ENCODE measurements around the gene ACOT7. TPM values are rescaled to one million over a fixed set of nuclear protein-coding genes. Genes with fewer than 3 reads are reported as not detected.
"Not testable (repeated sequence)": the region's sequence is repeated elsewhere in the genome, so short reads cannot be mapped to it uniquely, and the experiment has no call there.

The ACOT7 gene, protein sequence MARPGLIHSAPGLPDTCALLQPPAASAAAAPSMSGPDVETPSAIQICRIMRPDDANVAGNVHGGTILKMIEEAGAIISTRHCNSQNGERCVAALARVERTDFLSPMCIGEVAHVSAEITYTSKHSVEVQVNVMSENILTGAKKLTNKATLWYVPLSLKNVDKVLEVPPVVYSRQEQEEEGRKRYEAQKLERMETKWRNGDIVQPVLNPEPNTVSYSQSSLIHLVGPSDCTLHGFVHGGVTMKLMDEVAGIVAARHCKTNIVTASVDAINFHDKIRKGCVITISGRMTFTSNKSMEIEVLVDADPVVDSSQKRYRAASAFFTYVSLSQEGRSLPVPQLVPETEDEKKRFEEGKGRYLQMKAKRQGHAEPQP
- total RNA-seq (1 to 10 TPM; 3.5 to 4.9 (median 4.0) TPM), polyA plus RNA-seq (10 to 100 TPM in 1 of 3 donors, 1 to 10 TPM in 2; 2.3 to 12.4 (median 4.9) TPM)
- long read RNA-seq, donor 1, transcript ACOT7-210 (9 exons, 1,403 nt): major isoform, 6 of 6 reads
- long read RNA-seq, donor 1, partial matches to known transcripts: 0 of 6 reads
- long read RNA-seq, donor 1, other reads (novel, unspliced or antisense): 0 of 6 reads
- long read RNA-seq, donor 2, transcript ACOT7-210 (9 exons, 1,403 nt): major isoform, 8 of 13 reads
- long read RNA-seq, donor 2, partial matches to known transcripts: 2 of 13 reads
- long read RNA-seq, donor 2, other reads (novel, unspliced or antisense): 1 of 13 reads

DNA sequence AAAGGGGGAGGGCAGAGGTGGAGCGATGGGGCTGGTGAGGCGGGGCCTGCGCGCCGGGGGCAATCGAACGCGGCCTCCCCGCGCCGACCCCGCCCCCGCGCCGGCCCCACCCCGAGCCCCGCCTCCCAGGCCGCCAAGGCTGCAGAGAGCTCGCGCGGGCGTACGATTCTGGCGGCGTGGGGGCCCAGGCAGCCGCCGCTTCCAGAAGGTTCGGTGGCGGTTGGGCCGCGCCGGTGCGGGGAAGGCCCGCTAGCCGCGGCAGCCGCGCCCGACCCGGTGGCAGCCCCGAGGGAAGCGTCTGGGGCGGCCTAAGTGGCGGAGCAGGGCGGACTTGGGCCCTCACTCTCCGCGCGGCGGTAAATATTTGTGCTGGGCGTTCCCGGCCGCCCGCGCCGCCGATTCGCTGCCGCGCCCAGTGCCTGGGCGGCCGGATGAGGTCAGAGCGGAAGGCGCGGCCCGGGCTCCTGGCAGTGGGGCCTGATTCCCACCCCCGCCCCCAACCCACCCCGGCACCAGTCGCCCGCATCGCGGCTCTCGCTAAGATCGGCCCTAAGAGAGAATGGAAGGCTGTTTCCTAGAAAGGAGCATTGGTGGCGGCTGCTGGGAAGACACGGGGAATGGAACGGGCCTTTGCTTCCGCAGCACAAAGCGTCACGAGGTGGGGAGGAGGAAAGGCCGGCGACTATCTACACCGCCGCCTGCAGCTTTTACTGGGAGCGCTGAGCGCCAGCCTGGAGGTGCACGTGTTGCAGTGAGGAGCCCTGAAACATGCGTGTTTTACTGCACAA is at the start of gene ACOT7:
TSS of gene ACOT7 (minus strand) at position 368 of the 788 bp plus-strand sequence. CDS start 368 bp downstream, outside the sequence.
- TF ChIP-seq, protein P1, sequence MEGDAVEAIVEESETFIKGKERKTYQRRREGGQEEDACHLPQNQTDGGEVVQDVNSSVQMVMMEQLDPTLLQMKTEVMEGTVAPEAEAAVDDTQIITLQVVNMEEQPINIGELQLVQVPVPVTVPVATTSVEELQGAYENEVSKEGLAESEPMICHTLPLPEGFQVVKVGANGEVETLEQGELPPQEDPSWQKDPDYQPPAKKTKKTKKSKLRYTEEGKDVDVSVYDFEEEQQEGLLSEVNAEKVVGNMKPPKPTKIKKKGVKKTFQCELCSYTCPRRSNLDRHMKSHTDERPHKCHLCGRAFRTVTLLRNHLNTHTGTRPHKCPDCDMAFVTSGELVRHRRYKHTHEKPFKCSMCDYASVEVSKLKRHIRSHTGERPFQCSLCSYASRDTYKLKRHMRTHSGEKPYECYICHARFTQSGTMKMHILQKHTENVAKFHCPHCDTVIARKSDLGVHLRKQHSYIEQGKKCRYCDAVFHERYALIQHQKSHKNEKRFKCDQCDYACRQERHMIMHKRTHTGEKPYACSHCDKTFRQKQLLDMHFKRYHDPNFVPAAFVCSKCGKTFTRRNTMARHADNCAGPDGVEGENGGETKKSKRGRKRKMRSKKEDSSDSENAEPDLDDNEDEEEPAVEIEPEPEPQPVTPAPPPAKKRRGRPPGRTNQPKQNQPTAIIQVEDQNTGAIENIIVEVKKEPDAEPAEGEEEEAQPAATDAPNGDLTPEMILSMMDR (IDR thresholded peaks at IDR 0.05): no peak
- Histone ChIP-seq H3K9me3 (no peaks in the 10 kb centered on the region), H3K4me3 (peak within 1 kb of the TSS; percentile 79), H3K4me1 (peaks cover 12% of the 10 kb centered on the region), H3K27ac (peak within 1 kb of the TSS; percentile 97), H3K36me3 (ENCODE audit: insufficient read depth in 1 of 2, low read depth in 1 of 2) (no peaks in the 10 kb centered on the region), H3K27me3 (ENCODE audit: insufficient read depth in 3 of 3, low read length in 2 of 3) (no peaks in the 10 kb centered on the region)
- intact Hi-C loops (cut with DNase I): no loop called here
- WGBS, 3 donors: 0 to 1% (median 0%) methylated on average over 66 to 87 of the region's 87 CpGs
- peak; percentile 97 to 99 (median 97) for ATAC-seq
- DNase-seq: peak; percentile 91 to 94

DNA sequence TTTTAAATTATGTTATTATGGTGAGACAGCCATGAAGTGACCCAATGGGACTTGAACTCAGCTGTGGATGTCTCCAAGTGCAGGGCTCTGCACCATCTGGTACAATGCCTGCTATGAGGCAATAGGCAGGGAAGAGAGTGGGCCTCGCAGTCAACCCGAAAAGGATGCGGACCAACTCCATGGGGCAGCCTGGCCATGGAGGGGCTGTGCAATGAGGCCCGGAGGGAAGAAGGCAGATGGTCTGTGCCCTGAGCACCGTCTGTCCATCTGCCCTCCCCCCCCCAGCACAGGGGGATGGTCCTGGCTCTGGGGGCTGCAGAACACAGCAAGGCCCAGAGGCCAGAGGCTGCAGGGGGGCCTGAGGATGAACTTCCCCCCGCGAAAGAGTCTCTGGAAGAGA is 48.0 kb upstream of the ACOT7 start:
- no peaks in the 10 kb centered on the region for H3K36me3 ChIP-seq (ENCODE audit: insufficient read depth in 1 of 2, low read depth in 1 of 2)
- no peak overlapping the region for H3K4me3 ChIP-seq
- no peak overlapping the region for H3K27ac ChIP-seq
- 65 to 77% (median 74%) methylated on average over 7 of the region's 7 CpGs for WGBS, 3 donors
- DNase-seq (no peak), ATAC-seq (no peak)
- H3K4me1 ChIP-seq: no peaks in the 10 kb centered on the region
- peaks cover 0 to 54% (median 12%) of the 10 kb centered on the region in 3 donors for H3K27me3 ChIP-seq (ENCODE audit: insufficient read depth in 3 of 3, low read length in 2 of 3)
- intact Hi-C loops (cut with DNase I): no loop called here
- H3K9me3 ChIP-seq: no peaks in the 10 kb centered on the region
- TF ChIP-seq, protein P1 (IDR thresholded peaks at IDR 0.05): no peak

DNA sequence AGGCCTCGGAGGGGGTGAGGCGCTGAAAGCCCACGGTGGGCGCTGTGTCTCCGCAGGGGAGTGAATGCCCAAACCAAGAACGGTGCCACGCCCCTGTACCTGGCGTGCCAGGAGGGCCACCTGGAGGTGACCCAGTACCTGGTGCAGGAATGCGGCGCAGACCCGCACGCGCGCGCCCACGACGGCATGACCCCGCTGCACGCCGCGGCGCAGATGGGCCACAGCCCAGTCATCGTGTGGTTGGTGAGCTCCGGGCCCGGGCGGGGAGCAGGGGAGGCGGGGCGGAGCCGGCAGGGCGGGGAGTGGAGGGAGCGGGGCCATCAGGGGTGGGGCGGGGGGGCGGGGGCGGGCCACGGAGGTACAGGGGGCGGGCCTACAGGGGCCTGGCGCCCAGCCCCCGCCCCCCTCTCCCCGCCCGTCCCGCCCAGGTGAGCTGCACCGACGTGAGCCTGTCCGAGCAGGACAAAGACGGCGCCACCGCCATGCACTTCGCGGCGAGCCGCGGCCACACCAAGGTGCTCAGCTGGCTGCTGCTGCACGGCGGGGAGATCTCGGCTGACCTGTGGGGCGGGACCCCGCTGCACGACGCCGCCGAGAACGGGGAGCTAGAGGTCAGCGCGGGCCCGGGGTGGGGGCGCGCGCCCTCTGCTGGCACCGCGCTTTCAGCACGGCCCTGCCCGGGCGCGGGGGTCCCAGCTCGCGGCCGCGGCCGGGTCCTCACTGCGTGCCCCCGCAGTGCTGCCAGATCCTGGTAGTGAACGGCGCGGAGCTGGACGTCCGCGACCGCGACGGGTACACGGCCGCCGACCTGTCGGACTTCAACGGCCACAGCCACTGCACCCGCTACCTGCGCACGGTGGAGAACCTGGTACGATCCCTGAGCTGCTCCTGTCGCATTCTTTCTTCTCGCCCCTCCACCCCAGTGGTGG is 46.9 kb upstream of the ACOT7 start:
- Histone ChIP-seq H3K9me3 (no peaks in the 10 kb centered on the region), H3K27ac (no peak overlapping the region), H3K36me3 (ENCODE audit: insufficient read depth in 1 of 2, low read depth in 1 of 2) (no peaks in the 10 kb centered on the region), H3K4me3 (no peak overlapping the region), H3K4me1 (no peaks in the 10 kb centered on the region), H3K27me3 (ENCODE audit: insufficient read depth in 3 of 3, low read length in 2 of 3) (peaks cover 0 to 50% (median 12%) of the 10 kb centered on the region in 3 donors)
- no peak for DNase-seq
- 6 to 13% (median 9%) methylated on average over 46 to 97 of the region's 101 CpGs for WGBS, 3 donors
- peak in 1 of 4 donors; percentile 7 for ATAC-seq
- TF ChIP-seq, protein P1 (IDR thresholded peaks at IDR 0.05): no peak
- intact Hi-C loops (cut with DNase I): no loop called here

DNA sequence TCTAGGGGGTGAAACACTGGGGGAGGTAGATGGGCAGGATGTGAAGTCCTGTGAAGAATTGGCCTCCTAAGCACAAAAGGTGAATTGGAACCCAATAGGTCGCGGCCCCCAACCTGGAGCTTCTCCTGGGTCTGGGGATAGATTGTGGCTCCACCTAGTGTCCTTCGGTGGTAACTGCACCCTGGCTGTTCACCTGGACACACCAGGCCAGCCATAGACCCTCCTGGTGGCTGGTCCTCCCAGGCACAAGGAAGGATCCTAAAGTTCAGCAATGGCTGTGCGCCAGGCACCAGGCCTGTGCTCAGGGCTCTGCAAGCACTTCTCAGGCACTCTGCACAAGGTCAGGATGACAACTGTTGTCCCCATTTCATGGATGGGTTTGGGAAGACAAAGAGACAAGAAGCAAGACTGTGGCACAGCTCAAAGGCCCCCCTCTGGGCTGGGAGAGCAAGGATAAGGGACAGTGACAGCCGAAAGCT is 44.5 kb upstream of the ACOT7 start:
- Histone ChIP-seq H3K36me3 (ENCODE audit: insufficient read depth in 1 of 2, low read depth in 1 of 2) (no peaks in the 10 kb centered on the region), H3K27ac (no peak overlapping the region), H3K27me3 (ENCODE audit: insufficient read depth in 3 of 3, low read length in 2 of 3) (peaks cover 0 to 41% (median 12%) of the 10 kb centered on the region in 3 donors), H3K9me3 (no peaks in the 10 kb centered on the region), H3K4me3 (no peak overlapping the region), H3K4me1 (no peaks in the 10 kb centered on the region)
- intact Hi-C loops (cut with DNase I): no loop called here
- TF ChIP-seq, protein P1 (IDR thresholded peaks at IDR 0.05): peak; percentile 94
- ATAC-seq: peak; percentile 70 to 88 (median 74)
- DNase-seq: peak; percentile 40 to 71
- WGBS, 3 donors: 11 to 15% (median 13%) methylated on average over 5 of the region's 5 CpGs

DNA sequence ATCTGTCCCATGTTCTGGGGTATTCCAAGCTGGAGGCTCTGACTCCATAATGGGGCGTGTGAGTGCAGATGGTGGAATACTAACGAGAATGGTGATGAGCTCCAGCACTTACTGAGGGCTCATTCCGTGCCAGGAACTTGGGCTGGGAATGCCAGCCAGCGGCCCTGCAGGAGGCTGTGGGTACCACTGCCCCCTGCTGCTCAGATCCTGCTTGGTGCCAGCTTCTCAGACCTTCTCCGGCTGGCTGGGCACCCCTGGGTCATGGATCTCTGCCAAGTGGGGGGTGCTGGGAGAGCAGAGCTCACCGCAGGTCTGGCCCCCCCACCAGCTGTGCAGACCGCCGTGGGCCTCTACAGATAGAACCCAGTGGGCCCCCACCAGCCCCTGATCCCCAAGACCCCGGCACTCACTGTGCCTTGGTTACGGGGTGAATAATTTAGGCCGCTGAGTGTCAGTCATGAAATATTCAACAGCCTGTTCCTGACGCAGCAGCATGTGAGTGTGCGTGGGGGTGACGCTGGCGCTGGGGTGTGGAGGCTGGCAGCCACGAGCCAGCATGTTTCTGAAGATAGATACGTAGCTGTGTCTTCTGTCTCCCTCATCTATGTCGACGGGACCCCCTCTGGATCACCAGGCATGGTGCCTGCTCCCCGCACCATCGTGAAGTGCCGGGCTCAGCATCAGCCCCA is 43.6 kb upstream of the ACOT7 start:
- WGBS, 3 donors: 36 to 49% (median 38%) methylated on average over 20 to 22 of the region's 22 CpGs
- H3K4me1 ChIP-seq; H3K4me3 ChIP-seq; H3K27ac ChIP-seq; H3K9me3 ChIP-seq; intact Hi-C loops (cut with DNase I); ATAC-seq; H3K36me3 ChIP-seq (ENCODE audit: insufficient read depth in 1 of 2, low read depth in 1 of 2); DNase-seq: not testable (repeated sequence)
- peaks cover 0 to 37% (median 13%) of the 10 kb centered on the region in 3 donors for H3K27me3 ChIP-seq (ENCODE audit: insufficient read depth in 3 of 3, low read length in 2 of 3)

DNA sequence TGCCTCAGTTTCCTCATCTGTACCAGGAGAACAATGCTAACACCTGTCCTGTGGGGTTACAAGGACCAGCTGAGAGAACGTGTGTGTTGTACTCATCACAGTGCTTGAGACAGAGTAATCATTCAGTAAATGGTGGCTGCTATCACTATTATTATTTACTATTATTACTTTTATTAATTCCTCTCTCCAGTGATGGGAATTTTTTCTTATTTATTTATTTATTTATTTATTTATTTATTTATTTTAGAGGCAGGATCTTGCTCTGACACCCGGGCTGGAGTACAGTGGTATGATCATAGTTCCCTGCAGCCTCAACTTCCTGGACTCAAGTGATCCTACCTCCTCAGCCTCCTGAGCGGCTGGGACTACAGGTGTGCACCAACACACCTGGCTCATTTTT is 42.7 kb upstream of the ACOT7 start:
- 72 to 78% (median 77%) methylated on average over 3 of the region's 3 CpGs for WGBS, 3 donors
- H3K4me3 ChIP-seq; H3K27ac ChIP-seq; H3K36me3 ChIP-seq (ENCODE audit: insufficient read depth in 1 of 2, low read depth in 1 of 2); ATAC-seq; intact Hi-C loops (cut with DNase I); DNase-seq; H3K9me3 ChIP-seq; H3K4me1 ChIP-seq: not testable (repeated sequence)
- peaks cover 0 to 28% (median 12%) of the 10 kb centered on the region in 3 donors for H3K27me3 ChIP-seq (ENCODE audit: insufficient read depth in 3 of 3, low read length in 2 of 3)

All from psoas muscle (tissue), 8 donors.